Measurements from ENCODE around the gene CCDC77. TPM values are rescaled to one million over a fixed set of nuclear protein-coding genes. Genes with fewer than 3 reads are reported as not detected.

The CCDC77 gene
- total RNA-seq, 5 donors from 2014 or later (not counting 1 experiment from before 2014, with no cell fraction given) = 9.7 to 14.6 (median 10.3) TPM

- Mint-ChIP-seq H3K36me3 (peaks cover 4% of the 10 kb centered on the region), H3K27ac (no peak overlapping the region), H3K9me3 (peaks cover 0 to 2% (median 0%) of the 10 kb centered on the region in 3 donors), H3K4me3 (no peak overlapping the region), H3K27me3 (peaks cover 33 to 34% of the 10 kb centered on the region in 2 donors), H3K4me1 (peaks cover 0 to 2% (median 0%) of the 10 kb centered on the region in 3 donors)
- no peak overlapping the region for H3K27ac ChIP-seq (ENCODE audit: low read length)
- no peaks in the 10 kb centered on the region for H3K36me3 ChIP-seq (ENCODE audit: control insufficient read depth in 2 of 2, extremely low read depth in 1 of 2, insufficient read depth in 1 of 2, low read length in 1 of 2)
- H3K4me1 ChIP-seq (ENCODE audit: control insufficient read depth in 1 of 2, extremely low read depth in 1 of 2, insufficient read depth in 2 of 2, low read length in 2 of 2) = no peaks in the 10 kb centered on the region
- no peaks in the 10 kb centered on the region for H3K9me3 ChIP-seq
- WGBS (ENCODE audit: insufficient coverage) = 68% methylated on average over 3 of the region's 3 CpGs
- H3K27me3 ChIP-seq (replicated peaks in 1 of 2; ENCODE audit: control insufficient read depth in 2 of 2, extremely low read depth in 1 of 2, insufficient read depth in 2 of 2, low read length in 1 of 2) = peaks cover 0 to 32% of the 10 kb centered on the region in 2 experiments
- H3K4me3 ChIP-seq (ENCODE audit: control insufficient read depth in 1 of 2, extremely low read depth in 1 of 2, low read length in 1 of 2) = no peak overlapping the region
- ChIA-PET CTCF (no interaction called here), POLR2A (no interaction called here)
- ATAC-seq (replicated peaks in 1 of 4) = no peak
- DNase-seq = no peak
These were observed 80.6 kb downstream of the CCDC77 start for GRCh38 chr12:482061-482460.

GRCh38 chr12:484096-484495 lies 82.7 kb downstream of the CCDC77 start:
- Mint-ChIP-seq H3K9me3 (peaks cover 0 to 16% (median 4%) of the 10 kb centered on the region in 3 donors), H3K36me3 (peaks cover 4% of the 10 kb centered on the region), H3K27me3 (peaks cover 34 to 38% of the 10 kb centered on the region in 2 donors), H3K4me1 (peaks cover 0 to 2% (median 0%) of the 10 kb centered on the region in 3 donors), H3K4me3 (no peak overlapping the region), H3K27ac (no peak overlapping the region)
- no peaks in the 10 kb centered on the region for H3K36me3 ChIP-seq (ENCODE audit: control insufficient read depth in 2 of 2, extremely low read depth in 1 of 2, insufficient read depth in 1 of 2, low read length in 1 of 2)
- no peak overlapping the region for H3K27ac ChIP-seq (ENCODE audit: low read length)
- no peak overlapping the region for H3K4me3 ChIP-seq (ENCODE audit: control insufficient read depth in 1 of 2, extremely low read depth in 1 of 2, low read length in 1 of 2)
- ChIA-PET POLR2A (interaction anchor here in 1 of 2 donors (0.7 kb wide), 1 partner anchor 198 kb away, joined by 12 read pairs; no protein-coding TSS in a partner anchor), CTCF (interaction anchor here in 1 of 2 donors (0.7 kb wide), 1 partner anchor 41 kb away, joined by 8 read pairs; no protein-coding TSS in a partner anchor)
- ATAC-seq (replicated peaks in 1 of 4) = no peak
- 71% methylated on average over 6 of the region's 11 CpGs for WGBS (ENCODE audit: insufficient coverage)
- no peaks in the 10 kb centered on the region for H3K4me1 ChIP-seq (ENCODE audit: control insufficient read depth in 1 of 2, extremely low read depth in 1 of 2, insufficient read depth in 2 of 2, low read length in 2 of 2)
- no peaks in the 10 kb centered on the region for H3K9me3 ChIP-seq
- peaks cover 0 to 37% of the 10 kb centered on the region in 2 experiments for H3K27me3 ChIP-seq (replicated peaks in 1 of 2; ENCODE audit: control insufficient read depth in 2 of 2, extremely low read depth in 1 of 2, insufficient read depth in 2 of 2, low read length in 1 of 2)
- DNase-seq = no peak

GRCh38 chr12:490260-490659 lies 88.8 kb downstream of the CCDC77 start:
- H3K9me3 ChIP-seq = peaks cover 2% of the 10 kb centered on the region
- Mint-ChIP-seq H3K9me3 (peaks cover 5 to 40% (median 27%) of the 10 kb centered on the region in 3 donors), H3K4me3 (no peak overlapping the region), H3K27ac (no peak overlapping the region), H3K27me3 (peaks cover 9 to 12% of the 10 kb centered on the region in 2 donors), H3K36me3 (peaks cover 5% of the 10 kb centered on the region), H3K4me1 (no peaks in the 10 kb centered on the region)
- POLR2A ChIA-PET = no interaction called here
- DNase-seq (no peak), ATAC-seq (replicated peaks in 1 of 4) (no peak)
- CTCF ChIA-PET = no interaction called here
- H3K27ac ChIP-seq (ENCODE audit: low read length) = no peak overlapping the region
- H3K4me3 ChIP-seq (ENCODE audit: control insufficient read depth in 1 of 2, extremely low read depth in 1 of 2, low read length in 1 of 2) = no peak overlapping the region
- H3K36me3 ChIP-seq (ENCODE audit: control insufficient read depth in 2 of 2, extremely low read depth in 1 of 2, insufficient read depth in 1 of 2, low read length in 1 of 2) = no peaks in the 10 kb centered on the region
- H3K27me3 ChIP-seq (replicated peaks in 1 of 2; ENCODE audit: control insufficient read depth in 2 of 2, extremely low read depth in 1 of 2, insufficient read depth in 2 of 2, low read length in 1 of 2) = peaks cover 0 to 5% of the 10 kb centered on the region in 2 experiments
- H3K4me1 ChIP-seq (ENCODE audit: control insufficient read depth in 1 of 2, extremely low read depth in 1 of 2, insufficient read depth in 2 of 2, low read length in 2 of 2) = no peaks in the 10 kb centered on the region

Other genes starting within 250 kb of the CCDC77 start
- gene SLC6A12, start 187.5 kb upstream of the CCDC77 start, total RNA-seq = under 1 TPM in 1 of 5 donors, not detected in 4; 0.85 TPM
- 1 to 10 TPM in 1 of 5 donors, under 1 TPM in 4; 0.49 to 1.8 (median 0.86) TPM for gene SLC6A13, start 138.8 kb upstream of the CCDC77 start, total RNA-seq
- gene KDM5A, start 12.3 kb upstream of the CCDC77 start, total RNA-seq = 100 to 1,000 TPM; 126 to 157 (median 142) TPM
- 1 to 10 TPM in 4 of 5 donors, under 1 TPM in 1; 0.70 to 3.8 (median 2.0) TPM for gene B4GALNT3, start 58.3 kb downstream of the CCDC77 start, total RNA-seq